NK-92 (cell line): ENCODE results near the gene DLG2.

Source experiments
- DNase-seq: peaks from one replicate; lab custom pipeline; 2025; ENCODE audit not compliant: unreplicated experiment; lab: John Stamatoyannopoulos, UW

DLG2 gene

DNA sequence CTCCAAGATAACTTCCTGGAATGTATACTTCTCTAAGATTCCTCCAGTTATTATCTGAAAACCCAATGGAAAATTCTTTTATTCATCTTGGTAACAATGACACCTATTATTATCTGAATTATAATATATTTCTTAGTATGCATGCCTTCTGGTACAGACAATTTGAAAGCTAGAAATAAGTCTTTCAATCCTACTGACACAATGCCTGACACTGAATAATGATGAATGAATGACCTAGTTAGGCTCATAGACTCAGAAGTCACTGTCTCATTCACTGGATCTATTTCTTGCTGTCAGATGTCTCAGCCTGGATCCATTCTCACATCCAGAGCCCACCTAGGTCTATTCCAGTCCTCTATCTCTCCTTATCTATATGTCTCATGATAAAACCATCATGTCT, 1214.3 kb downstream of the DLG2 start:
- no peak for DNase-seq

DNA sequence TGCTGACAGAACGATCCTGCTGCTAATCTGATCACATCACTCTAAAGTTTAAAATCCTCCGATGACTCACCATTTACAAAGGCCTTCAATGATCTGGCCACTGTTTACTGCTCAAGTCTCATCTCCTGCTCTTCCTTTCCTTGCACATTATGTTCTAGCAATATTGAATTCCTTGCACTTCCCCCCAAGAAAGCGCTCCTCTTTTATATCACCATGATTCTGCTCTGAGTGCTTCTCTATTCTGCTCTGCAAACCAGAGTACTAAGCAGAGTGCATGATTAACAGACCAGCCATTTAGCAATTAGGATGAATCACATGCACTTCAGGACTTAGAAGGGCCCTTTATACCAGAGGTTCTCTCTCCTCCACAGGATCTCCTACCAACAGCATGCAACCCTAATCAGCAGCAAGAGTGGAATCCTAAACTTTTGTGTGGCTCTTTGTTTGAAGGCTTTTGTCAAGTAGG, 1218.2 kb downstream of the DLG2 start:
- DNase-seq, result no peak

DNA sequence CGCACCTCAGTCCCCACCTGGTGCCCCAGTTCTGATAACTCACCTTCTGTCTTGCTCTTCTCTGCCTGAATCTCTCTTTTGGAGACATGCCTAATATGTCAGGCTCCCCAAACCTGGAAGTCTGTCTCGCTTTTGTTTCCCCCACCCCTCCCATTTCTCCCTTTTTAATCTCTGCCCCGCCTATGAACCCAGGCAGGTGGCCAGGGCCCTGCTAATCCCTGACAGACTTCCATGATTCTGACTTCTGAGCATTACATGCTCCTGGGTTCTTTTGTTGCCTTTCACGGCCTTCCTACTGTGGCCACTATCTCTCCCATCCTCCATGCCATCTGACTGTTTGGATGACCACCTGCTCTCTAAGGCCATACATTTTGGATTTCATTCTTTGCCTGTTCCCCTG, 1220.1 kb downstream of the DLG2 start:
- no peak for DNase-seq

DNA sequence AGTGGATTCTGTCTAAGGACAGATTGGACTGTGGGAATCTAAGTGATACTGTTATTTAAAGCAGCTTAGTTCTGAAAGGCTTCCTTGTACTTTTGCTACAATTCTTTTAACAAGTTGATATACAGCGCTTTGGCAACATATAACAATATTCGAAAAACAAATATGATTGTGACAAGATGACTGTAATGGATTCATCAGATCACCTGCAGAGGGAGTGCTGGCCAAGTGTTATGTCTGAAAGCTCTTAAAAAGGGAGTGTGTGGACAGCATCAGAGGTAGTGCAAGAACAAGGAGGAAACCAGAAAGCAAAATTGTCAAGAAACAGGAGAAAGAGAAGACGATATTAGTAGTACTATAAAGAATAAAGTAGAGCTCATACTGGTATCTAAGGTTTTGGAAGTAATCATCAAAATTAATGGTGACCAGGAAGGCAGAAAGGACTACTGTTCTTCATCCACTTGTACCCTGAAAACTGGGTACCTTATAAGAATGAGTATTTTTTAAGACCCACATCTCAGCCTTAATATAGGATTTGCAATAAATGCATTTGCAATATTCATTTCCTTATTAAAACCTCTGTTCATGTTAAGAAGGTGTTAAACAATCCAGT, 1229.0 kb downstream of the DLG2 start:
- DNase-seq, result no peak

DNA sequence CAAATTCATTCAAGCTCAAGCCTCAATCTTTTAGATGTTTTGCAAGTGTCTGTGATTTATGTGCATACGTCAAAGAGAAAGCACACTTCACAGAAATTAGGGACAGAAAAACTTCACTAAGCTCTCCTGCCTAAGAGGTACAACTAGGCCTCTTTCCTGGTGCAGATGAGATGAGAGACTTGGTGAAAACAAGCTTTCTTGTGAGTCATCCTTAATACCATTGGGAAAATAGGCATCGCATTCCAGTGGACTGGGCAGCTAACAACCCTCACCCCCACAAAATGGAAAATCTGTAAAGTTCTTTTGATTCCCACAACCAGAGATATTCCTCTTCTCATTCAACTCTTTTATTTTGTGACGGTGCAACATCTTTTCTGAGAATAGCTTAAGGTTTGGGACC, 1230.6 kb downstream of the DLG2 start:
- no peak for DNase-seq

DNA sequence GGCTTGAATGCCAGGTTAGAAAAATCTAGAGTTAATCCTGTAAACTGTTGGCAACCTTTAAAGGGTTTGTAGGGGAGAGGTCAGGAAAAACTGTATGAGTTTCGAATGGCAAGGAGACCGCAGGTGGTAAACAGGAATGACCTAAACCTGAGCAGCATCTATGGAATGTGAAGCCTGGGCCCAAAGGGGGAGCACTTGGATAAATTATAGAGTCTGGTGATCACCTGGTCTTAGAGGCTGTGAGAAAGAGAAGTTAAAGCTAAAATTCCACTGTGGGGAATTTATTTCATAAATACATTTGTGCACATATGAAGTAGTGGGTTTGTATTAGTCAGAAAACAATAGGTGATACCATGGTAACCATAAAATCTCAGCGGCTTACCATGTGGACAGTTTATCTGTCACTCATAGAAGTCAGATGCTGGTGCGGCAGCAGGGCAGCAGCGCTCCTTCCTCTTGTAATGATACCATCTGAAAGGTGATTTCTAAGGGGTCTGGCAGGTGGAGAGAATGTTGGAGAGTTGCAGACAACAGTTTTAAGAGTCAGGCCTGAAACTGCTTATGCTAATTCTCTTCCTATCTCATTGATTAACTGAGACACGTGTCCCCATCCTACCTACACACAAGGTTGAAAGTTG, 1236.6 kb downstream of the DLG2 start:
- DNase-seq, result no peak

DNA sequence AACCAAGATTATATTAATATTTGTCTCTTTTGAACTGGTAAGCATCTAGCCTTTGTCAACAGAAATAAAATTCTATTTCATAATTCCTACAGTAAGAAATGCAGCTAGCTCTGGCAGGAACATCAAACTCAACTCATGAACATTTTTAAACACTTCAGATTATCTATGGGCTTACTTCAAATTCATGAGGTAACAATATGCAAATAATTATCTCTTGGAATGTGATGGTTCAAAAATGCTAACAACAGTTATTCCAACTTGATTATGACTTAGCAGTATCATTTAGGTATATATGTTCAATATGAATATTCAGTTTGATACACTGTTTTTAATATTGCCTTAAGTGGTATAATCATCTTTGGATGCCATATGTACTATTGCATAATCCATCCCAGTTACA, 1237.4 kb downstream of the DLG2 start:
- DNase-seq, result no peak

DNA sequence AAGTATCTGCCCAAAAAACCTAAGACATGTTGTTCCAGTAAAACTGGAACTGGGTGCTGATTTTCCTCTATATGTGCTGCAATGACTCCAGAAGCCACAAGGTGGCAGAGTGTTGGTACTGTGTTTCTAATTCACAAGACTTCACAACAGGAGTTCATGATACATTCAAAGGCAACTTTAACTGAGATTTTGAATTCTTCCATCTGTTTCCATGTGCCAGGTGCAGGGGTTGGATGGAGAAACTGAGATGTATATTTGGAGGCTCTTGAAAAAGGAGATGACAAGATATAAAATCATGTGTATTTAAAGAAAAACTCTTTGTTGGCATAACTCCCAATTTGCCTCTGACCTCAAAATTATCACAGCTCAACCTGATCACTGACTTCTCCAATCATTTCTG, 1242.4 kb downstream of the DLG2 start:
- no peak for DNase-seq

DNA sequence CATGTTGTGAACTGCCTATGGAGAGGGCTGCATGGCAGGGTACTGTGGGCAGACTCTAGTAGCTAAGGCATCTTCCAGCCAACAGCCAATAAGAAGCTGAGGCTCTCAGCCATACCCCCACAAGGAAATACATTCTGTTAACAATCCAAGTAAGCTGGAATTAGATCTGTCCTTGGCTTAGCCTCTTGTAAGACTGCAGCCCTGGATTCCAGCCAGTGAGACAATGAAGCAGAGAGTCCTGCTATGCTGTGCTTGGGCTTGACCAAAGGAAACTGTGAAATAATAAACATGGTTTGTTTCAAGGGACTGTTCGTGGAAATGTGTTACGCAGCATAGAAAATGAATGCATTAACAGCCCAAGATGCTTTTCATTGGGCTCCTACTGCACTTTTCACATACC, 1243.6 kb downstream of the DLG2 start:
- no peak for DNase-seq

DNA sequence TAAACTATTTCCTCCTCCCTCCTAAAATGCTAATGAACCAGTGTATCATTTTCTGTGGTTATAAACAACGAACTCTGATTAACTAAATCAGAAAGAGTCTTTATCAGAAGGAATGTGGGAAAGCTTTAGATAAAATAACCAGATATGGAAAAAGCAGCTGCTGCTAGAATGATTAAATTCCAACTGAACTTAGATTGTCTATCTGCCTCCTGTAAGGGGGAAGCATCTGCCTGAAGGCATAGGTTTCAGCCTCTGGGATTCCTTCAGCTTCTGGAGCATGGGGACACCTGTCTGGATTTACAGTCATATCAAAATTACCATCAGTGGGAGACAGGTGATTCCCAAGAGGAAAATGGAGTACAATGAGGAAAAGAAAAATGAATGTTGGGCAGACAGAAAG, 1245.5 kb downstream of the DLG2 start:
- DNase-seq, result no peak

DNA sequence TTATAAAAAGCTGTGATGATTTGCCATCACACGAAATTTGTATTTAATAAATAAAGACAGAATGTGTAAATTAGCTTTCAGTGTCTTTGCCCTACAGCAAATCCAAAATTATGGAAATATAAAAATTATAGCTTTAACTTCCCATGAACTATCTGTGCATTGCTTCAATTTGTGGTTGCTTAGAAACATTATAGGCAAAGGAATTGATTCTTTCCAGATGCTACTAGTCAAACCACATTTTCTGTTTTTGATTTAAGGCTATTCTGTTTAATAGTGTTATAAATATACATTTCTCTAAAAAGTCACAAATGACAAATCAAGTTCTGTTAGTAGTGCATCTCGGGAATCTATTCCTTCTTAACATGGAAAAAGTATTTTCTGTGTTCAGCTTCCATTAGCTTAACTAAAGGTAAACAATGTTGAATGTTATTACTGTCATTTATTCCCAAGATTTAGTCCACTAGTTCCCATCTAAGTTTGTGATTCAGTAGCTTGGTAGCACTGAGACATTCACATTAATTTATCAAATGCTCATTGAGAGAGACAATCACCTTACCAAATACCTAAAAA, 1254.7 kb downstream of the DLG2 start:
- DNase-seq, result no peak

DNA sequence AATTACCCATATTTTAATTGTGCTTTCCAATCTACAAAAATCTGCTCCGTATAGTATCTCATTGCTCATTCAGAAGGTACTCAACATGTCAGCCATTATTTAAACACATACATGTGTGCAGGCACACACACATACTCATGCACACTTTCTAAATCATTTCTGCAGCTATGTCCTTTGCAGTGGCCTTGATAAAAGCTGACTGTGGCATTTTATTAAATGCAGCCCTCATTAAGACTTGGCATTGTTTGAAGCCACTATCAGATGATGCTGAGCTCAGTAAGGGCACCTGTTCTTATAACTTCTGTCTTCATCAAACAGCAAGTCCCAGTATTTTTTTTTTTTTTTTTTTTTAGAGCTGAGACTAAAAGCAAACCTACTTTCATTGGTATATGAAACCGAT, 1269.1 kb downstream of the DLG2 start:
- no peak for DNase-seq

DNA sequence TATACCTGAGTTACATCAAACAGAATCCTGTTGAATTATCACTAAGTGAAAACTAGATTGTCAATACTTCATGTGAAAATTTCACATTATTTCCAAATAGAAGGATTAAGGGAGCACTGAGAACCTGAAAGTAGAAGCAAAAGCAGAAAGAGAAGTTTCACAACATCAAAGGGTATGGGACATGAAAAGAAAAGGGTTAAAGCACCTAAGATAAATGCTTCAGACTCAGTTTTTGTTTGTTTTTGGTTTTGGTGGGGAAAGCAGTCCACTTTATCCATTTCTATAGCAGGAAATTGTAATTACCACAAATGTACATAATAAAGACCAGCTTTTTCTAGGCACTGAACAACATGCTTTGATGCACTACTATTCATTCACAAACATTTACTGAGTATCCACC, 1271.2 kb downstream of the DLG2 start:
- no peak for DNase-seq

DNA sequence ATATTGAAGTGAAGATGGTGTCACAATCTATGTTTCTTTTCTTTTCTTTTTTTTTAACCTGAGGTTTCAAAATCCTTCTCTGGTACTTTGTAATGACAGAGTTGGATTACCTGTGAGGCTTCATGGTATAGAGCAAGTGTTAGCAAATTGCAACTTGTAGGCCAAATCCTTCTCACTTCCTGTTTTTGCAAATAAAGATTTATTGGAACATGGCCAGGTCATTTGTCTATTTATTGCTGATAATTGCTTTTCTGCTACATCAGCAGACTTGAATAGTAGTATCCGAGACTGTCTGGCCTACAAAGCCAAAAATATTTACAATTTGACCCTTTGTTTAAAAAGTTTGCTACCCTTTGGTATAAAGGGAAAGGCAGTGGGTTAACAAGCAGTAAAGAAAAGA, 1281.5 kb downstream of the DLG2 start:
- no peak for DNase-seq

DNA sequence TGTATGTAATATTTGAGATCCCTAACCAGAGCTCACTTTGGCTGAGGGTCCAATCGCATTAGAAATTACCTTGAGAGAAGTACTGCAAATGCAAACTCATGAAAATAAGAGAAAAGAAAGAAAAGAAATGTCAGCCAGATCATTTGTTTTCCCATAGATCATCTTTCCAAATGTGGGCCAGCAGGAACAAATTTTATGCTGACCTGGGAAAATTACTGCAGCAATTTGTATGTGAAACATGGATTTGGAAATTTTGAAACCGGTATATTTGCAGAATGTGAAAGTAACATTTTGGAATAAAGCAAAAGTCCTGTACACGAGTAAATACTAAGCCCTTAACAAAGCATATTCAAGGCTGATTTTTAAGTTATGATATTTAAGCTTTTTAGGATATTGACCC, 1282.1 kb downstream of the DLG2 start:
- no peak for DNase-seq

DNA sequence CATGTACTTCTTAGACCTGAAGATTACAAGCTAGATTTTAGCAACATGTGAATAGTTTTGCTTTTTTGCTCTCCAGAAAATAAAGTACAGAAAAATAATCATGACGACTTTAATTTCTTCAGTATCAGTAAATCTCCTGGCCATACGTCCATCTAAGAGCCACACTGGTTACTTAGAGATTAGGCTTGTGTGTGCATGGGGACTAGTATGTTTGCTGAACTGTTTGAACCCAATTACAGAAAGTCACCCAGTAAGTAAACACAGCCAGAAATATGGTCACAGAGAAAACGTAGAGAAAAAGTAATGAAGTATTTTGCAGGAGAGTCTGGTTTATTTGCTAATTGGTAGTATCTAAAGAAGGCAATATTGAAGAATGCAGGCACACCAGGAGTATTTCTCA, 1287.3 kb downstream of the DLG2 start:
- DNase-seq, result no peak

DNA sequence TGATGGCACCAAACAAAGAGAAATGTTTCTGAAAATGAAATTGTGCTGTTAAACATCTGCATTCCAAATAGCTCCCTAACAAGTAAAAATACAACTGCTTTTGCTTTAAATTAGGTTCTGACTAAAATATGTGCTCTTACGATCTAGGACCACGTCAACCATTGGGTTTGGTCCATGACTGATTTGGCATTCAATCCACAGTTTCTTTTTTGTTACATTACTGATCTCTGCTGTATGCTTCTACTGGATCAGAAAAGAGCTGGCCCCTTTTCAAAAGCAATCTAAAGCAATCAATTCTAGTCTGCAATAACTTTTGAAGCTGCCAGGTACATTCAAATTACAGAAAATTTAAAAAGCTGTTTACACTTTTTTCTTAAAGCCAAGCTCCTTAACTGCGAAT, 1293.9 kb downstream of the DLG2 start:
- no peak for DNase-seq

DNA sequence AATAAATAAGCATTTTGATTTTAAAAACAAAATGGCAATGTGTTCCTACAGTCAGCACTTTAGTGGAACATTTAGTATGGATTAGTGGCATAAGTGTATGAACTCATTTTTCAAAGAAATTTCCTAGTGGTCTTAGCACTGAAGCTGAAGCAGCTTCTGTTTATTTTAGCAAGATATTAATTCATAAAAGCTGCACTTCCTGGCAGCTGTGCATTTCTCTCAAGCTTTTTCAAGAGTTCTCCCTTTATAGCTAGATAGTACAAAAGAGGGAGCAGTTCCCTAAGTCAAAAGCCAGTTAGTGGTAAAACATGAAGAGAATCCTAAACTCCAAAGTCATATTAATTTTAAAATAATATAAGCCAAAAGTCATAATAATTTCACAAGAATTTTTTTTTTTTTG, 1304.9 kb downstream of the DLG2 start:
- DNase-seq, result no peak

DNA sequence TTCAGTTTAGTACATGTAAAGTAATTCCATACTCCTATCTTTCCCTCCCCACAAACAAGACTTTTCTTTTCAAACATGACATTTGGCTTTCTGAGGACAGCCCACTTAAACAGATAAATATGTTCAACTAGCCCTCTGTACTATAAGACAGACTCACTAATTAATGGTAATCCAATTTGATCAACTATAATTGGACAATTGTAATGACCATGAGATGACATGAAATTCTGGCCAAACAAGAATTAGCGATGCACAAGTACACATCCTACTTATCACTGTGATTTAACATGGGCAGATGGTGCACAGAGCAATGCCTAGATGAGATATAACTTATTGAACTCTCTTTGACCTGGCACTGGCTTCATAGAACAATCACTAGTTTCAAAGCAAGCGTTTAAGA, 1307.3 kb downstream of the DLG2 start:
- no peak for DNase-seq

DNA sequence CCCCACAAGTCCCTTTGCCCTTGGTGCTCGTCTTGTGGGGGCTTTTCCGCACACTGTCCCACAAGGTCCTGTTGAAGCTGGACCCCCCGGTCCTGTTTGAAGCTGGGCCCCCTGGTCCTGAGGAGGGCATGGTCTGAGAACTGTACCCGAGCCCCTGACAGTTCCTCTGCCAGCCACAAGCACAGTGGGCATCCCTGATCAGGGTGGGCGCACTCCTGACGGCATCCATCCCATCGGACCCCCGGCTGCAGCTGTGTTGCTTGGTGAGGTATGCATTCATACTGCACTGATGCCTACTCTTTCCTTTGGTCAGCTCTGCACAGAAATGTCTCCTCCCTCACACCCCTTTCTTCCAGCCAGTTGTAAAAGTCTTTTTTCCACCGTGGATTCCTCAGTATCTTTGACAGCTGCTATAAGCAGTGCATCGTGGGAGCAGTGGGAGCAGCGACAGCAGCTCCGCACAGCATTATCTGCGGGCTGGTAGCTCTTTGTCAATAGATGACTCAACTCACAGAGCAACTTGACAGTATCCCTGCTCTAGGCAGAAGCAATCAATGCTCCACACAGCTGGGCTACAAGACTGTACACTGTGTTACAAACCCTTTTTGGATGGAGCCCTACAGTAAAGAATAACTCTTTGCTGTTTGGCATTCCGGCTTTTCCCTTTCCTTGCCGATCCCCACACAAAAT, 1310.1 kb downstream of the DLG2 start:
- no peak for DNase-seq

DNA sequence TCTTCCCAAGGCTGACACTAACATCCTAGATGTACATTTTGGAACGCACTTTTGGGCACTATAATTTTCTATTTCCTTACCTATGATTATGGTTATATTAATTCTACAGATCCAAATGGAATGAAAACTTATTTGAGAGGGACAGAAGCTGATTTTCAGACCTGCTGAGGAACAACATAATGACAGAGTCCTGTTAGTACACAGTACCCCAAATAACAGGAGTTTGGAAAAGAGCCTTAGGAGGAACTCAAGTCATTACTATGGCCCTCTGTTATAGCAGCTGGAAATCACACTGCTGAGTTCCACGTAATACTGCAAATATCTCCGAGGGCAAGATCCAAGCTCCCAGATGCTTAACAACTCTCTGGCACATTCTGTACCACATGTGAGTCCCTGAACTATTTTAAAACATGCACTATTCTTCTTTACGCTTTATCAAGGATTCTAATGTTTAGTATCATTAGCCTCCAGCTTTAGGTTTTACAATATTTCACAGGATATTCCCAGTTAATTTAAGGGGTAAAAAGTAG, 1313.2 kb downstream of the DLG2 start:
- DNase-seq, result no peak

DNA sequence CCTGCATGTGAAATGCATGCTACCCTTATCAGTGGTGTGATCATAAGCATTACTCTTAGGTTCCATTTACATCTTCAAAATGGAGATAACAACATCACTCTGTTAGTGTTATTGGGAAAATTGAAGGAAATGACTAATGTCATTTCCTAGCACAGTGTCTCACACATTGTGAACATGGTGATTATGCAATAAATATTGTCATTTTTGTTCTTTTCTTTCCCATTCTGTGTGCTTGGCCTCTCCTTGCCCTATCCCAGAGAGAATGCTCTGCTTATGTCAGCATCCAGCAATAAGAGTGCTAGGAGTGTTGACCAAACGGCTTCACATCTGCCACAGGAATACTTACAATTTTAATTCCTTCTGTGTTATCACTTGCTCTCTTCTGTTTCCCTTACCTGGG, 1316.9 kb downstream of the DLG2 start:
- no peak for DNase-seq
